ENCODE results near the gene VWA5B1.

VWA5B1 gene

GRCh38 chr1:20276485-20277159 is 14.1 kb upstream of the VWA5B1 start:
- TF ChIP-seq, protein P1, sequence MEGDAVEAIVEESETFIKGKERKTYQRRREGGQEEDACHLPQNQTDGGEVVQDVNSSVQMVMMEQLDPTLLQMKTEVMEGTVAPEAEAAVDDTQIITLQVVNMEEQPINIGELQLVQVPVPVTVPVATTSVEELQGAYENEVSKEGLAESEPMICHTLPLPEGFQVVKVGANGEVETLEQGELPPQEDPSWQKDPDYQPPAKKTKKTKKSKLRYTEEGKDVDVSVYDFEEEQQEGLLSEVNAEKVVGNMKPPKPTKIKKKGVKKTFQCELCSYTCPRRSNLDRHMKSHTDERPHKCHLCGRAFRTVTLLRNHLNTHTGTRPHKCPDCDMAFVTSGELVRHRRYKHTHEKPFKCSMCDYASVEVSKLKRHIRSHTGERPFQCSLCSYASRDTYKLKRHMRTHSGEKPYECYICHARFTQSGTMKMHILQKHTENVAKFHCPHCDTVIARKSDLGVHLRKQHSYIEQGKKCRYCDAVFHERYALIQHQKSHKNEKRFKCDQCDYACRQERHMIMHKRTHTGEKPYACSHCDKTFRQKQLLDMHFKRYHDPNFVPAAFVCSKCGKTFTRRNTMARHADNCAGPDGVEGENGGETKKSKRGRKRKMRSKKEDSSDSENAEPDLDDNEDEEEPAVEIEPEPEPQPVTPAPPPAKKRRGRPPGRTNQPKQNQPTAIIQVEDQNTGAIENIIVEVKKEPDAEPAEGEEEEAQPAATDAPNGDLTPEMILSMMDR (IDR thresholded peaks at IDR 0.05), result no peak
- no peak for DNase-seq
- H3K4me1 ChIP-seq, result no peaks in the 10 kb centered on the region
- no peaks in the 10 kb centered on the region for H3K9me3 ChIP-seq
- intact Hi-C loops (cut with DNase I; ENCODE audit: low total_unique reads), result no loop called here
- no peak overlapping the region for H3K4me3 ChIP-seq
- H3K27me3 ChIP-seq, result peaks cover 0 to 14% of the 10 kb centered on the region in 2 donors
- no peak overlapping the region for H3K27ac ChIP-seq
- no peaks in the 10 kb centered on the region for H3K36me3 ChIP-seq

DNA sequence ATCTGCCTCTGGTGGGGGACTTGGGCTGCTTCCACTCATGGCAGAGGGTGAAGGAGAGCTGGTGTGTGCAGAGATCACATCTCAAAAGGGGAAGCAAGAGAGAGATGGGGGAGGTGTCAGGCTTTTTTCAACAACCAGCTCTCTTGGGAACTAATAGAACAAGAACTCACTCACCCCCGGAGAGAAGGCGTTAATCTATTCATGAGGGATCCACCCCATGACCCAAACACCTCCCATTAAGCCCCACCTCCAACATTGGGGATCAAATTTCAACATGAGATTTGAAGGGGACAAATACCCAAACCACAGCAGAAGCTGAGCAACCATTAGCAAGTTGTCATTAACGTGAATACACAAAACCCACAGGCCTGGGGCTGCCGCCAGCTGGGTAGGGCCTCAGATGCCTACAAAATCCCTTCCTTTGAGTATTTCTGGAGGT is 12.0 kb upstream of the VWA5B1 start:
- no peak for DNase-seq
- Histone ChIP-seq H3K4me3 (no peak overlapping the region), H3K27me3 (peaks cover 0 to 24% of the 10 kb centered on the region in 2 donors), H3K4me1 (no peaks in the 10 kb centered on the region), H3K36me3 (no peaks in the 10 kb centered on the region), H3K27ac (no peak overlapping the region), H3K9me3 (no peaks in the 10 kb centered on the region)
- intact Hi-C loops (cut with DNase I; ENCODE audit: low total_unique reads), result no loop called here
- TF ChIP-seq, protein P1 (IDR thresholded peaks at IDR 0.05), result no peak

DNA sequence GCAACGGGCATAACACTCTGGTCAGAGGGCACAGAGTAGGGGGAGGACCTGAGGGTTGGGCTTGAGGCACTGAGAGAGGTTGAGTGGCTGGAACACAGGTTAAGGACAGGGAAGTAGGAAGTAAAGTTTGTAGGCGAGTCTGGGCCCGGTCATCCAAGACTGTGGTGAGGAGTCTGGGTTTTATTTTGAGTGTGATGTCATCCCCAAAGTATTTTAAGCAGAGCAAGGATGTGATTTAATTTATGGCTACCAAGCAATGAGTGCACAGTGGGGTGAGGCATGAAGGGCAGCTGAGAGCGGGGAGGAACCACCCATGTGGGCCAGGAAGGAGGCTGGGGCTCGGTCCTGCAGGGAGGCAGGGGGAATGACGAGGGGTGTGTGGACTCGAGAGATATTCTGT is 11.2 kb upstream of the VWA5B1 start:
- H3K27ac ChIP-seq, result no peak overlapping the region
- TF ChIP-seq, protein P1 (IDR thresholded peaks at IDR 0.05), result no peak
- no peak for DNase-seq
- H3K9me3 ChIP-seq, result no peaks in the 10 kb centered on the region
- intact Hi-C loops (cut with DNase I; ENCODE audit: low total_unique reads), result no loop called here
- H3K4me3 ChIP-seq, result no peak overlapping the region
- H3K36me3 ChIP-seq, result no peaks in the 10 kb centered on the region
- peaks cover 0 to 27% of the 10 kb centered on the region in 2 donors for H3K27me3 ChIP-seq
- H3K4me1 ChIP-seq, result no peaks in the 10 kb centered on the region

- no peak overlapping the region for H3K27ac ChIP-seq
- H3K27me3 ChIP-seq, result peaks cover 0 to 25% of the 10 kb centered on the region in 2 donors
- intact Hi-C loops (cut with DNase I; ENCODE audit: low total_unique reads), result no loop called here
- H3K9me3 ChIP-seq, result no peaks in the 10 kb centered on the region
- TF ChIP-seq, protein P1 (IDR thresholded peaks at IDR 0.05), result no peak
- H3K36me3 ChIP-seq, result no peaks in the 10 kb centered on the region
- no peaks in the 10 kb centered on the region for H3K4me1 ChIP-seq
- no peak overlapping the region for H3K4me3 ChIP-seq
- no peak for DNase-seq
Measured at GRCh38 chr1:20280341-20280740, 10.3 kb upstream of the VWA5B1 start.

- Histone ChIP-seq H3K27ac (no peak overlapping the region), H3K9me3 (no peaks in the 10 kb centered on the region), H3K27me3 (peaks cover 0 to 25% of the 10 kb centered on the region in 2 donors), H3K36me3 (no peaks in the 10 kb centered on the region), H3K4me3 (no peak overlapping the region), H3K4me1 (no peaks in the 10 kb centered on the region)
- TF ChIP-seq, protein P1 (IDR thresholded peaks at IDR 0.05), result no peak
- no peak for DNase-seq
- intact Hi-C loops (cut with DNase I; ENCODE audit: low total_unique reads), result no loop called here
Measured at GRCh38 chr1:20280906-20281305, 9.8 kb upstream of the VWA5B1 start.
